Kidney epithelial cell (primary cell): ENCODE data around the gene BTLA. TPM values are rescaled to one million over a fixed set of nuclear protein-coding genes. Genes with fewer than 3 reads are reported as not detected.

Source experiments
- DNase-seq: peaks from one replicate; pipeline ENCODE4 v3.0.0-alpha.2; 2010; ENCODE audit warnings: low read depth
- H3K27me3 ChIP-seq: 2 replicates; pipeline ENCODE4 v1.6.0; 2011; ENCODE audit warnings: low read length; ENCODE audit not compliant: control insufficient read depth, insufficient read depth
- H3K36me3 ChIP-seq: 2 replicates; pipeline ENCODE4 v1.5.1; 2011; ENCODE audit warnings: low read length; ENCODE audit not compliant: control insufficient read depth, insufficient read depth
- H3K4me3 ChIP-seq: 2 replicates; pipeline ENCODE4 v1.5.1; 2011; ENCODE audit warnings: low read depth, mild to moderate bottlenecking, control low read depth, low read length
- CTCF ChIP-seq: IDR thresholded peaks from 2 replicates; pipeline ENCODE4 v1.5.1; 2011; ENCODE audit warnings: mild to moderate bottlenecking, moderate library complexity, low read length, control low read depth, inconsistent platforms; ENCODE audit not compliant: insufficient read depth, poor library complexity, severe bottlenecking
- total RNA-seq: library from RNA; depleted of rRNA; stranded (reverse); fragments of >200 nt; gene quantifications from 2 replicates; pipeline ENCODE4 v1.2.3, GENCODE V29; 2015

Gene BTLA
- total RNA-seq, 1 donor from 2014 or later = not detected

GRCh38 chr3:112416391-112417212, 82.7 kb downstream of the BTLA start:
- no peak overlapping the region for H3K4me3 ChIP-seq
- TF ChIP-seq CTCF = no peak
- H3K27me3 ChIP-seq = no peaks in the 10 kb centered on the region
- no peaks in the 10 kb centered on the region for H3K36me3 ChIP-seq
- DNase-seq = no peak

GRCh38 chr3:112415390-112415789, 83.9 kb downstream of the BTLA start:
- TF ChIP-seq CTCF = no peak
- Histone ChIP-seq H3K27me3 (no peaks in the 10 kb centered on the region), H3K36me3 (no peaks in the 10 kb centered on the region), H3K4me3 (no peak overlapping the region)
- no peak for DNase-seq

Other genes starting within 250 kb of the BTLA start
- 2.2 TPM in 1 of 2 replicates, not detected in the other for gene SLC9C1, start 205.3 kb downstream of the BTLA start, total RNA-seq
- 19.2 and 19.3 TPM in 2 replicates for gene CD200, start 166.3 kb downstream of the BTLA start, total RNA-seq
- 49.7 and 50.9 TPM in 2 replicates for gene ATG3, start 62.5 kb upstream of the BTLA start, total RNA-seq
- 30.5 and 36.2 TPM in 2 replicates for gene SLC35A5, start 62.6 kb upstream of the BTLA start, total RNA-seq
- 4.7 and 4.9 TPM in 2 replicates for gene CCDC80, start 141.7 kb upstream of the BTLA start, total RNA-seq